A549 (cell line): ENCODE data around the gene PTPRN2. TPM values are rescaled to one million over a fixed set of nuclear protein-coding genes. Genes with fewer than 3 reads are reported as not detected.

Experiments used
- ATAC-seq, 2 experiments: fragments of 200-7000 bp in 1 of 2; fragments of >200 bp in 1 of 2; cut with Nextera tagmentation in 1 of 2; cut with Tn5 transposase in 1 of 2; 3 replicates each; pipeline versions ENCODE4 v1.8.0 to v1.9.1; 2018 to 2020; ENCODE audit warnings: mild to moderate bottlenecking in 1 of 2, moderate library complexity in 1 of 2
- CTCF ChIA-PET: fragments of 300-600 bp; sonication (Branson Sonifier 250); formaldehyde crosslinking; extraction: SDS; loops from one replicate; lab custom pipeline; 2021; ENCODE audit warnings: antibody characterized with exemption, inconsistent platforms; lab: Yijun Ruan, JAX
- POLR2A ChIA-PET: fragments of 350-600 bp; formaldehyde crosslinking; extraction: SDS; loops from one replicate; lab custom pipeline; 2021; ENCODE audit warnings: antibody characterized with exemption, inconsistent platforms; lab: Yijun Ruan, JAX
- DNase-seq, 2 experiments: peaks; one replicate each; pipeline versions ENCODE4 v3.0.0 to v3.0.0-alpha.2; 2011 to 2016; ENCODE audit warnings: low read depth in 1 of 2, low spot score in 1 of 2
- FAIRE-seq: peaks from 2 replicates; lab custom pipeline; 2011; peaks lifted over from hg19 to GRCh38; lab: Jason Lieb, UNC
- H3K27ac ChIP-seq, 2 experiments: fragments of >200 bp; sonication (Bioruptor Twin); formaldehyde crosslinking; 3 replicates each; pipeline ENCODE4 v1.5.1; 2016 to 2017
- H3K4me1 ChIP-seq: fragments of >200 bp; sonication (Bioruptor Twin); formaldehyde crosslinking; 3 replicates; pipeline ENCODE4 v1.6.1; 2016
- H3K4me2 ChIP-seq: fragments of >200 bp; sonication (Bioruptor Twin); formaldehyde crosslinking; 3 replicates; pipeline ENCODE4 v1.6.1; 2016
- H3K4me3 ChIP-seq: fragments of >200 bp; sonication (Bioruptor Twin); formaldehyde crosslinking; 3 replicates; pipeline ENCODE4 v1.5.1; 2016
- H3K9me3 ChIP-seq: fragments of >200 bp; sonication (Bioruptor Twin); formaldehyde crosslinking; 3 replicates; pipeline ENCODE4 v1.6.1; 2016
- ATOH8 ChIP-seq: fragments of 250-450 bp; sonication (Bioruptor Pico); IDR thresholded peaks from 2 replicates; pipeline ENCODE4 v1.5.0; 2020; ENCODE audit warnings: low read depth, mild to moderate bottlenecking, moderate library complexity
- BHLHE40 ChIP-seq: IDR thresholded peaks from 2 replicates; pipeline ENCODE4 v1.6.1; 2012; ENCODE audit warnings: low read depth, low read length, inconsistent platforms
- CBX8 ChIP-seq: fragments of 200-600 bp; sonication (generic); IDR thresholded peaks from 2 replicates; pipeline ENCODE4 v1.6.1; 2016
- CEBPB ChIP-seq, 2 experiments: fragments of >200 bp in 1 of 2; sonication (Bioruptor Twin) in 1 of 2; formaldehyde crosslinking in 1 of 2; IDR thresholded peaks; 2 replicates each; pipeline ENCODE4 v1.6.1; 2012 to 2016
- FOXS1 ChIP-seq: fragments of 250-450 bp; sonication (Bioruptor Pico); IDR thresholded peaks from 2 replicates; pipeline ENCODE4 v1.5.0; 2020; ENCODE audit warnings: mild to moderate bottlenecking, moderate library complexity
- HMGXB4 ChIP-seq: fragments of 250-450 bp; sonication (Bioruptor Pico); IDR thresholded peaks from 2 replicates; pipeline ENCODE4 v1.5.0; 2021; ENCODE audit warnings: mild to moderate bottlenecking, moderate library complexity, borderline replicate concordance
- HOXA7 ChIP-seq: fragments of 250-450 bp; sonication (Bioruptor Pico); IDR thresholded peaks from 2 replicates; pipeline ENCODE4 v1.5.0; 2020; ENCODE audit warnings: mild to moderate bottlenecking, moderate library complexity
- HOXB13 ChIP-seq: fragments of 250-450 bp; sonication (Bioruptor Pico); IDR thresholded peaks from 2 replicates; pipeline ENCODE4 v1.5.0; 2020; ENCODE audit warnings: low read depth, mild to moderate bottlenecking, moderate library complexity
- HOXB5 ChIP-seq: fragments of 250-450 bp; sonication (Bioruptor Pico); IDR thresholded peaks from 2 replicates; pipeline ENCODE4 v1.5.0; 2020; ENCODE audit warnings: mild to moderate bottlenecking, moderate library complexity
- JUNB ChIP-seq: fragments of >200 bp; sonication (Bioruptor Twin); formaldehyde crosslinking; IDR thresholded peaks from 2 replicates; pipeline ENCODE4 v1.6.1; 2016
- KDM1A ChIP-seq: fragments of 200-600 bp; sonication (generic); IDR thresholded peaks from 2 replicates; pipeline ENCODE4 v1.6.1; 2016; ENCODE audit warnings: low read depth, mild to moderate bottlenecking
- MAX ChIP-seq: IDR thresholded peaks from 2 replicates; pipeline ENCODE4 v1.6.1; 2012
- NR3C1 ChIP-seq: fragments of >200 bp; sonication (Bioruptor Twin); formaldehyde crosslinking; IDR thresholded peaks from 3 replicates; pipeline ENCODE4 v1.6.1; 2017
- PHF8 ChIP-seq: fragments of 200-600 bp; sonication (generic); IDR thresholded peaks from 2 replicates; pipeline ENCODE4 v1.6.1; 2016; ENCODE audit warnings: low read depth, mild to moderate bottlenecking, antibody characterized with exemption, moderate library complexity, borderline replicate concordance
- POLR2A ChIP-seq: IDR thresholded peaks from 2 replicates; pipeline ENCODE4 v1.6.1; 2012; ENCODE audit warnings: mild to moderate bottlenecking, low read length
- POLR2AphosphoS2 ChIP-seq: conservative IDR thresholded peaks from 2 replicates; pipeline ENCODE4 v1.6.1; 2012; ENCODE audit warnings: low read length, improper control_type of control experiment, inconsistent platforms
- RAD21 ChIP-seq, 2 experiments: fragments of >200 bp in 1 of 2; sonication (Bioruptor Twin) in 1 of 2; formaldehyde crosslinking in 1 of 2; IDR thresholded peaks in 1 of 2; conservative IDR thresholded peaks in 1 of 2; 2 replicates in 1 of 2; 3 replicates in 1 of 2; pipeline ENCODE4 v1.6.1; 2012 to 2018; ENCODE audit warnings: inconsistent platforms in 1 of 2
- RFX5 ChIP-seq: fragments of 450-650 bp; IDR thresholded peaks from 2 replicates; pipeline ENCODE4 v1.7.1; 2014; ENCODE audit warnings: antibody characterized with exemption, mild to moderate bottlenecking, moderate library complexity
- SMC3 ChIP-seq: fragments of >200 bp; sonication (Bioruptor Twin); formaldehyde crosslinking; IDR thresholded peaks from 3 replicates; pipeline ENCODE4 v1.6.1; 2018; ENCODE audit warnings: inconsistent platforms
- SREBF2 ChIP-seq: fragments of 450-650 bp; IDR thresholded peaks from 2 replicates; pipeline ENCODE4 v1.6.1; 2014; ENCODE audit warnings: mild to moderate bottlenecking, moderate library complexity
- TFCP2L1 ChIP-seq: fragments of 250-450 bp; sonication (Bioruptor Pico); IDR thresholded peaks from 2 replicates; pipeline ENCODE4 v1.5.0; 2021; ENCODE audit warnings: mild to moderate bottlenecking
- TP53 ChIP-seq: fragments of 250-450 bp; sonication (Bioruptor Pico); IDR thresholded peaks from 2 replicates; pipeline ENCODE4 v1.5.0; 2021; ENCODE audit warnings: mild to moderate bottlenecking, moderate library complexity
- ZSCAN20 ChIP-seq: fragments of 250-450 bp; sonication (Bioruptor Pico); IDR thresholded peaks from 2 replicates; pipeline ENCODE4 v1.8.0; 2022; ENCODE audit warnings: mild to moderate bottlenecking, moderate library complexity
- WGBS: methylation state at CpG from one replicate; pipeline ENCODE4 v1.1.6; 2017; ENCODE audit errors: missing lambda C conversion rate; 5-methylcytosine and 5-hydroxymethylcytosine counted together
- polyA plus RNA-seq, 4 experiments: library from polyadenylated mRNA; depleted of rRNA in 3 of 4; stranded (reverse); fragments of >200 nt; fragmentation: RNase III in 1 of 4; extraction: RNeasy Plus Mini Kit Qiagen cat#74134 plus additional on column Dnase treatment in 1 of 4; gene quantifications; 2 replicates in 3 of 4; 3 replicates in 1 of 4; pipeline ENCODE4 v1.2.3, GENCODE V29; 2011 to 2017
- TF ChIP-seq, protein P1 (sequence below): IDR thresholded peaks from 2 replicates; pipeline ENCODE4 v1.6.1; 2012

PTPRN2 gene
- polyA plus RNA-seq, 2 of the 4 experiments (the other 2 are of a cell fraction), result 0.41 to 1.2 TPM

DNA sequence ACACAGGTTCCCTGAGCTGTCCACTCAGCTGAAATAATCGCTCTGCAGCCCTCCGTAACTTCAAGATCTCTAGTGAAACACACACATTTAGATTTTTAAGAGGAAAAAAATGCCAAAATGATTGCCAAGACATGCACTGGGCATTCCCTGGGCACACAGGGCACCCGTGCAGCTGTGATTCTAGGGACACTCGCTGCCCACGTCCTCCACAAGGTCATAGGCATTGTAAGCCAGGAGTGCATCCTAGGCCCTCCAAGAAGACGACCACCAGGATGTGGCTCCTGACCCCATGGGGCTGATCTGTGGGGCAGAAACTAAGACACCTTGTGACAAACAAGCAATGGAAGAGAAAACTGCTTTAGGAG is 563.3 kb downstream of the PTPRN2 start:
- Histone ChIP-seq H3K4me1 (no peaks in the 10 kb centered on the region), H3K27ac (no peak overlapping the region), H3K4me2 (no peak overlapping the region), H3K9me3 (no peaks in the 10 kb centered on the region), H3K4me3 (no peak overlapping the region)
- DNase-seq, result no peak
- ChIA-PET CTCF (interaction anchor here (0.9 to 1.1 kb wide), 2 partner anchors 15 to 25 kb away, joined by 3 read pairs; no protein-coding TSS in a partner anchor), POLR2A (no interaction called here)
- WGBS, result 23% methylated on average over 6 of the region's 6 CpGs
- TF ChIP-seq HOXA7 (no peak), MAX (no peak), HMGXB4 (no peak), HOXB13 (CRISPR knock-in tag) (no peak), TFCP2L1 (no peak), SMC3 (no peak), CEBPB (IDR thresholded peaks at IDR 0.05) (no peak), ZSCAN20 (CRISPR knock-in tag) (no peak), HOXB5 (CRISPR knock-in tag) (no peak), BHLHE40 (no peak), NR3C1 (no peak), FOXS1 (no peak), POLR2AphosphoS2 (no peak), TP53 (no peak), RAD21 (conservative IDR thresholded peaks at IDR 0.05 in 1 of 2, IDR thresholded peaks at IDR 0.05 in 1 of 2) (no peak)
- TF ChIP-seq, protein P1, sequence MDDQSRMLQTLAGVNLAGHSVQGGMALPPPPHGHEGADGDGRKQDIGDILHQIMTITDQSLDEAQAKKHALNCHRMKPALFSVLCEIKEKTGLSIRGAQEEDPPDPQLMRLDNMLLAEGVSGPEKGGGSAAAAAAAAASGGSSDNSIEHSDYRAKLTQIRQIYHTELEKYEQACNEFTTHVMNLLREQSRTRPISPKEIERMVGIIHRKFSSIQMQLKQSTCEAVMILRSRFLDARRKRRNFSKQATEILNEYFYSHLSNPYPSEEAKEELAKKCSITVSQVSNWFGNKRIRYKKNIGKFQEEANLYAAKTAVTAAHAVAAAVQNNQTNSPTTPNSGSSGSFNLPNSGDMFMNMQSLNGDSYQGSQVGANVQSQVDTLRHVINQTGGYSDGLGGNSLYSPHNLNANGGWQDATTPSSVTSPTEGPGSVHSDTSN, result no peak
- ATAC-seq, result no peak
- no peak for FAIRE-seq

- ATAC-seq, result no peak
- no peak for FAIRE-seq
- Histone ChIP-seq H3K27ac (no peak overlapping the region), H3K4me1 (no peaks in the 10 kb centered on the region), H3K9me3 (no peaks in the 10 kb centered on the region), H3K4me3 (no peak overlapping the region), H3K4me2 (no peak overlapping the region)
- DNase-seq, result no peak
- 46% methylated on average over 5 of the region's 7 CpGs for WGBS
- TF ChIP-seq POLR2A (no peak), CBX8 (no peak), BHLHE40 (no peak), KDM1A (no peak), PHF8 (no peak), ATOH8 (CRISPR knock-in tag) (no peak), SREBF2 (no peak), RFX5 (no peak), JUNB (no peak)
- POLR2A ChIA-PET, result no interaction called here
- CTCF ChIA-PET, result interaction anchor here (0.9 kb wide), 1 partner anchor 25 kb away, joined by 3 read pairs; no protein-coding TSS in a partner anchor
These were observed 563.8 kb downstream of the PTPRN2 start for GRCh38 chr7:158023681-158024350.
